ENCODE data around the gene CENPN.

Gene CENPN

GRCh38 chr16:81006813-81007695, at the start of gene CENPN, which contains the start of gene CMC2:
Gene CENPN, plus strand, starts transcription at chr16:81007214. Its CDS starts 4,726 bp downstream, at chr16:81011940.
Gene CMC2, minus strand, starts transcription at chr16:81006885. Its CDS starts 9,491 bp downstream, at chr16:80997394.
- DNase-seq, result peak; percentile 98

GRCh38 chr16:80958284-80958683, 48.7 kb upstream of the CENPN start:
- no peak for DNase-seq

- DNase-seq, result no peak
Observed at GRCh38 chr16:80962879-80963278, 44.1 kb upstream of the CENPN start.

GRCh38 chr16:80964351-80964750, 42.7 kb upstream of the CENPN start:
- DNase-seq, result no peak

- no peak for DNase-seq
Observed at GRCh38 chr16:80966617-80967016, 40.4 kb upstream of the CENPN start.

GRCh38 chr16:80968386-80969113, 38.5 kb upstream of the CENPN start:
- no peak for DNase-seq

GRCh38 chr16:80969114-80969484, 37.9 kb upstream of the CENPN start:
- DNase-seq, result no peak

- peak; percentile 11 for DNase-seq
Observed at GRCh38 chr16:80971819-80972218, 35.2 kb upstream of the CENPN start.

GRCh38 chr16:80972611-80973010, 34.4 kb upstream of the CENPN start:
- DNase-seq, result no peak

- DNase-seq, result no peak
Observed at GRCh38 chr16:80973991-80974390, 33.0 kb upstream of the CENPN start.

GRCh38 chr16:80974649-80975376, 32.2 kb upstream of the CENPN start:
- DNase-seq, result peak; percentile 33

GRCh38 chr16:80976946-80977345, 30.1 kb upstream of the CENPN start:
- no peak for DNase-seq

- DNase-seq, result no peak
Observed at GRCh38 chr16:80981103-80981502, 25.9 kb upstream of the CENPN start.

- no peak for DNase-seq
Observed at GRCh38 chr16:80982646-80983045, 24.4 kb upstream of the CENPN start.

- no peak for DNase-seq
Observed at GRCh38 chr16:80984124-80984892, 22.7 kb upstream of the CENPN start.

- no peak for DNase-seq
Observed at GRCh38 chr16:80985611-80986010, 21.4 kb upstream of the CENPN start.

- peak; percentile 45 for DNase-seq
Observed at GRCh38 chr16:80986557-80986956, 20.5 kb upstream of the CENPN start.

- no peak for DNase-seq
Observed at GRCh38 chr16:80988756-80989155, 18.3 kb upstream of the CENPN start.

GRCh38 chr16:80989801-80990200, 17.2 kb upstream of the CENPN start:
- no peak for DNase-seq

GRCh38 chr16:80990577-80990976, 16.4 kb upstream of the CENPN start:
- DNase-seq, result no peak

- DNase-seq, result no peak
Observed at GRCh38 chr16:80990978-80991377, 16.0 kb upstream of the CENPN start.

- no peak for DNase-seq
Observed at GRCh38 chr16:80991792-80992430, 15.1 kb upstream of the CENPN start.
